Measurements from ENCODE around the gene COL6A2.

The COL6A2 gene

DNA sequence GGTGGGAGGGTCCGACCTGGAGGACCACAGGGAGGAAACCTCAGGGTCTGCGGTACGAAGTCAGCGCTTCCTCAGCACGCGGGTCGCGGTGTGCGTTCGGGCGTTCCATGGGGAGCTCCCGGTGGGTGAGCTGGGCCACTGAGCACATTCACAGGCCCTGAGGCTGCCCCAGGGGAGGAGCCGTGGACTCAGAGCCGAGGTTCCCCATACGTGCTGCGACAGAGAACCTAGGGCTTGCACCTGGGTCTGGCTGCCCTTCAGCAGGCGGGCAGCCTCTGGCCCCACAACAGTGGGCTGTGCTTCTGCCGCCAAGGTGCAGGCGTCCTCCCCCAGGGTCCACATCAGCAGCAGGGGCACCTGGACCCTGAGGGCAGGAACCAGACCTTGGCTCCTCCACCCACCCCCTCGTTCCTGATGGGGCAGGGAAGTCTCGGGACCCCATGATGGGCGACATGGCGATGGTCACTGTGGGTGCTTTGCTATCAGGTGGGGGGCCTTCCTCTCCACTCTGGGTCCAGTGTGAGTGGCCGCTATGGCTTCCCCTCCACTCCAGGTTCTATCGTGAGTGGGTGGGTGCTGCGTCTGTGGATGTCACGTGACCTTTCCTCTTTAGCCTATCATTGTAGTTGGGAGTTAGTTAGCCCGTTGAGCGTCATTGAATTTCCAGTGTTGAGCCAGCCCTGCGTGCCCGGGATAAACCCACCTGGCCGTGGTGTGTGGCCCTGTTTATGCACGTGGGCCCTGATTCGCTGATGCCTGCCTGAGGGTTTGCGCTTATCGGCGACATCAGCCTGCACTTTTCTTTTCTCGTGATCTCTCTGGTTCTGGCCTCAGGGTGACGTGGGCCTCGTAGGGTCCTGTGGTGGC is 29.6 kb downstream of the COL6A2 start:
- no peak for DNase-seq (ENCODE audit: low read depth)
- H3K4me3 ChIP-seq (ENCODE audit: control insufficient read depth, low read depth, low read length): no peak overlapping the region
- TF ChIP-seq, protein P1, sequence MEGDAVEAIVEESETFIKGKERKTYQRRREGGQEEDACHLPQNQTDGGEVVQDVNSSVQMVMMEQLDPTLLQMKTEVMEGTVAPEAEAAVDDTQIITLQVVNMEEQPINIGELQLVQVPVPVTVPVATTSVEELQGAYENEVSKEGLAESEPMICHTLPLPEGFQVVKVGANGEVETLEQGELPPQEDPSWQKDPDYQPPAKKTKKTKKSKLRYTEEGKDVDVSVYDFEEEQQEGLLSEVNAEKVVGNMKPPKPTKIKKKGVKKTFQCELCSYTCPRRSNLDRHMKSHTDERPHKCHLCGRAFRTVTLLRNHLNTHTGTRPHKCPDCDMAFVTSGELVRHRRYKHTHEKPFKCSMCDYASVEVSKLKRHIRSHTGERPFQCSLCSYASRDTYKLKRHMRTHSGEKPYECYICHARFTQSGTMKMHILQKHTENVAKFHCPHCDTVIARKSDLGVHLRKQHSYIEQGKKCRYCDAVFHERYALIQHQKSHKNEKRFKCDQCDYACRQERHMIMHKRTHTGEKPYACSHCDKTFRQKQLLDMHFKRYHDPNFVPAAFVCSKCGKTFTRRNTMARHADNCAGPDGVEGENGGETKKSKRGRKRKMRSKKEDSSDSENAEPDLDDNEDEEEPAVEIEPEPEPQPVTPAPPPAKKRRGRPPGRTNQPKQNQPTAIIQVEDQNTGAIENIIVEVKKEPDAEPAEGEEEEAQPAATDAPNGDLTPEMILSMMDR (IDR thresholded peaks at IDR 0.05; ENCODE audit: control insufficient read depth, insufficient read depth, low read depth, low read length, missing control alignments): no peak

DNA sequence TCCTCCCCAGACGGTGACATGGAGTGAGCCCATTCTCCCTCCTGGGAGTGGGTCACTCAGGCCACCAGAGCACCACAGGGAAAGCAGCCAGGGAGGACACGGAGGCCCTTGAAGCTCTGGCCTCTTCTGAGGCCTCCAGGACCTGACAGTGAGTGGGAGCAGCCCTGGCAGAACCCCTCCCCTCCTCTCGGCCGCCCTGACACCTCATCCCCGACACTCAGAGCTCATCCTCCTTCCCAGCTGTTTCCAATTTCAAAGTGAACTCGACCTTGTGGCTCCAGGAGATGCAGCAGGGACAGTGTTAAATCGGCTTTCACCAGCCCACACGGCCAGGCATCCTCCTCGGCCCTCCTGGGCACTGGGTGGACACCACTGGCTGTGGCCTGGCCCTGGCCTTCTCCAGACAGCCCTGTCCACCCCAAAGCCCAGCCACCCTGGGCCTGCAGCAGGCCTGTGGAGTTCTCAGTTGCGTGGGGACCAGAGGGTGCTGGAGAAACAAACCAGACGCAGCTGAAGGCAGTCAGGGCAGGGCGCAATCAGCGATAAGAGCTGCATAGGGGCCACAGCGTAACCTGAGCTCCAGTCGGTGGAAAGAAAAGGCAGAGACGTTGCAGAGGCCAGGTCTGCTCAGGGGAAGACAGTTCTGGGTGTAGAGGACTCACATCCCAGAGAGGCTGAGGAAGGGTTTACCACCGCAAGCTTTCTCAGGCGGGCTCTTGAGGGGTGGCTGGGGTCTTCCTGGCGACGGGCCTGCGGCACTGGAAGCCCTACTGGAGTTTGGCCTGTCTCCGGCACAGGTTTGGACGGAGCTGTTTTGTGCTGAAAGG is 30.4 kb downstream of the COL6A2 start:
- no peak overlapping the region for H3K4me3 ChIP-seq (ENCODE audit: control insufficient read depth, low read depth, low read length)
- DNase-seq (ENCODE audit: low read depth): no peak
- TF ChIP-seq, protein P1 (IDR thresholded peaks at IDR 0.05; ENCODE audit: control insufficient read depth, insufficient read depth, low read depth, low read length, missing control alignments): no peak

DNA sequence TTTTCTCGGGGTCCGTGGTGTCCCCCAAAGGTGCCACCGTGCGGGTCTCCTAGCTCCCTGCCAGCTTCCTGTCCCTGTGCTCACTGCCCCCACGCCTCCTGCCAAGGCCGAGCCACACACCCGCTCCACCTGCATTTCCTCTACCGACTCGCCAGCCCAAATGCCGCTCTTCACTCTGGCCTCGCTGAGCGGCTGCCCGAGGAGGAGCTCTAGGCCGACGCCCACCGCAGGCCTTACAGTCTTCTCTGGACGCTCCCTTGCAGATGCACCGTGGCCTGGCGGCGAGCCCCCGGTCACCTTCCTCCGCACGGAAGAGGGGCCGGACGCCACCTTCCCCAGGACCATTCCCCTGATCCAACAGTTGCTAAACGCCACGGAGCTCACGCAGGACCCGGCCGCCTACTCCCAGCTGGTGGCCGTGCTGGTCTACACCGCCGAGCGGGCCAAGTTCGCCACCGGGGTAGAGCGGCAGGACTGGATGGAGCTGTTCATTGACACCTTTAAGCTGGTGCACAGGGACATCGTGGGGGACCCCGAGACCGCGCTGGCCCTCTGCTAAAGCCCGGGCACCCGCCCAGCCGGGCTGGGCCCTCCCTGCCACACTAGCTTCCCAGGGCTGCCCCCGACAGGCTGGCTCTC is 31.1 kb downstream of the COL6A2 start:
- TF ChIP-seq, protein P1 (IDR thresholded peaks at IDR 0.05; ENCODE audit: control insufficient read depth, insufficient read depth, low read depth, low read length, missing control alignments): no peak
- no peak overlapping the region for H3K4me3 ChIP-seq (ENCODE audit: control insufficient read depth, low read depth, low read length)
- no peak for DNase-seq (ENCODE audit: low read depth)

DNA sequence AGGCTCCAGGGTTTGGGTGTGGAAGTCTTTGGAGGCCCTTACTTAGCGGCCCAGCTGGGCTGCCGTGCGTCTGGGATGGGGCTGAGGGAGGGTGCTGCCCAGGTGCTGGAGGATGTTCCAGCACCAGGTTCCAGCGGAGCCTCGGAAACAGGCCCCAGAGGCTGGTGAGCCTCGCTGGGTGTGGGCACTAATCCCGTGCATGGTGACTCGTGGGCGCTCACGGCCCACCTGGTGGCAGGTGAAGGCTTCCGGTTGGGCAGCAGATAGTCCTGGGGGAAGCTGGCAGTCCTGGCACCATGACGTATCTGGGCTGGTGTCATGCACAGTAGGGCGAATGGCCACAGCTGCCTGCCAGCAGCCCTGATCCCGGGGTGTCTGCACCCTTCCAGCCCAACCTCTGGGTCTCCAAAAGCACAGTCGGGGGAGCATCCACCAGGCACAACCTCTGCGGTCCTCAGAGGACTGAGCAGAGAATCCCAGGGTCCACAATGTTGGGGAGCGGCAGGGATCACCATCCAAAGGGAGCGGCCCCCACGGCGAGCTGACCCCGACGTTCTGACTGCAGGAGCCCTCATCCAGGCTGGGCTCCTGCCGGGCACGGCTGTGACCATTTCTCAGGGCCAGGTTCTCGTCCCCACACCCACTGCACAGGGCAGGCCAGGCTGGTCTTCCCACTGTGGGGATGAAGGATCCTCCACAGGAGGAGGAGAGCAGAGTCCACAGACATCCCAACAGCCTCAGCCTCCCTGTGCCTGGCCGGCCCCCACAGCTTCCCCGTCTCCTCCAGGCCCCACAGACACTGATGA is 32.1 kb downstream of the COL6A2 start:
- DNase-seq (ENCODE audit: low read depth): no peak
- TF ChIP-seq, protein P1 (IDR thresholded peaks at IDR 0.05; ENCODE audit: control insufficient read depth, insufficient read depth, low read depth, low read length, missing control alignments): no peak
- H3K4me3 ChIP-seq (ENCODE audit: control insufficient read depth, low read depth, low read length): no peak overlapping the region

DNA sequence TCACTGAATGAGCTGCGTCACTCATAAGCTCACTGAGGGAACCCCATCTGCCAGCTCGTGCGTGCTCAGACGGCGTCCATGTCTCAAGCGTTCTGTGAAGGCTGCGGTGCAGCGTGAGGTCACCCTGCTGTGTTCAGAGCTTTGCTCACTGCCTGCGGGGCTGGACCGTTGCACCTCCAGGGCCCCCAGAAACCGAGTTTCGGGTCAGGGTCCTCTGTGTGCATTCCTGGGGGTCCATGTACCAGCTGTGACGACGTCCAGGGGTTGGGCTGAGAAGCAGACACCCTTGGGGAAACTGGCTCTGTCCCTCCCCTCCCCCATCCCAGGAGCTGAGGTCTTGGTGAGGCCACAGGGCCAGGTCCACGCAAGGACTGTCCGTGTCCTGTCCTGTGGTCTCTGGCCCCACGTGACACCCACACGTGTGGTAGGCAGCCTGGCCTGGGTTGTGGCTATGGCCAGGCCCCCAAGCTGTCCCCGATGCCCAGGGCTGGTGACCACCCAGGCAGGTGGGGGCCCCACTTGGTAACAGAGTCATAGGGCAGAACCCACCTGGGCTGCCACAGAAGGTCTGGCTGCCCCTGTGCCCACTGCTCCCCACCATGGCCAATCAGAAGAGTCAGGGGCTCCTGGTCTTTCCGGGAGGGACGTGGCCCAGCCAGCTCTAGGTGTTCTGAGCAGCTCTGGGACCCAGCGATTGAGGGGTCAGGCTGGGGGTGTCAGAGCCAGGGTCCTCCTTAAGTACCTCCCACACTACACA is 33.1 kb downstream of the COL6A2 start:
- DNase-seq (ENCODE audit: low read depth): no peak
- no peak overlapping the region for H3K4me3 ChIP-seq (ENCODE audit: control insufficient read depth, low read depth, low read length)
- TF ChIP-seq, protein P1 (IDR thresholded peaks at IDR 0.05; ENCODE audit: control insufficient read depth, insufficient read depth, low read depth, low read length, missing control alignments): no peak
